SK-N-SH treated with all-trans-retinoic acid at 6 μM for 48 hours (cell line): ENCODE results near the gene GPR26.

Source experiments
- ATAC-seq: fragments of 200-7000 bp; cut with Tn5 transposase; 3 replicates; pipeline ENCODE4 v1.9.1; 2020; ENCODE audit warnings: mild to moderate bottlenecking, moderate library complexity
- ARNTL ChIP-seq: fragments of 450-650 bp; formaldehyde crosslinking; IDR thresholded peaks from 2 replicates; pipeline ENCODE4 v1.5.0; 2020; ENCODE audit warnings: low read depth, mild to moderate bottlenecking, moderate library complexity, borderline replicate concordance
- BACH2 ChIP-seq: fragments of 250-450 bp; sonication (Bioruptor Pico); IDR thresholded peaks from 2 replicates; pipeline ENCODE4 v1.9.0; 2021; ENCODE audit warnings: mild to moderate bottlenecking, borderline replicate concordance
- CSDC2 ChIP-seq: fragments of 250-450 bp; sonication (Bioruptor Pico); IDR thresholded peaks from 2 replicates; pipeline ENCODE4 v1.5.0; 2020; ENCODE audit warnings: mild to moderate bottlenecking, moderate library complexity
- ESRRG ChIP-seq: fragments of 250-450 bp; sonication (Bioruptor Pico); IDR thresholded peaks from 2 replicates; pipeline ENCODE4 v1.6.1; 2021; ENCODE audit warnings: mild to moderate bottlenecking
- GLIS3 ChIP-seq: fragments of 250-450 bp; sonication (Bioruptor Pico); IDR thresholded peaks from 2 replicates; pipeline ENCODE4 v1.5.0; 2020; ENCODE audit warnings: mild to moderate bottlenecking, moderate library complexity
- OSR1 ChIP-seq: fragments of 250-450 bp; sonication (Bioruptor Pico); IDR thresholded peaks from 2 replicates; pipeline ENCODE4 v1.8.0; 2022; ENCODE audit warnings: moderate library complexity, mild to moderate bottlenecking, inconsistent platforms
- PPARA ChIP-seq: fragments of 250-450 bp; sonication (Bioruptor Pico); IDR thresholded peaks from 2 replicates; pipeline ENCODE4 v1.5.0; 2020; ENCODE audit warnings: mild to moderate bottlenecking, borderline replicate concordance
- SNAI2 ChIP-seq: fragments of 250-450 bp; sonication (Bioruptor Pico); IDR thresholded peaks from 2 replicates; pipeline ENCODE4 v1.5.0; 2020; ENCODE audit warnings: mild to moderate bottlenecking, moderate library complexity
- TOX ChIP-seq: fragments of 250-450 bp; sonication (Bioruptor Pico); IDR thresholded peaks from 2 replicates; pipeline ENCODE4 v1.8.0; 2021; ENCODE audit warnings: mild to moderate bottlenecking, moderate library complexity, borderline replicate concordance
- ZC3H10 ChIP-seq: fragments of 250-450 bp; sonication (Bioruptor Pico); IDR thresholded peaks from 2 replicates; pipeline ENCODE4 v1.5.1; 2021; ENCODE audit warnings: mild to moderate bottlenecking, moderate library complexity
- ZFP3 ChIP-seq: fragments of 250-450 bp; sonication (Bioruptor Pico); IDR thresholded peaks from 2 replicates; pipeline ENCODE4 v1.5.0; 2020; ENCODE audit warnings: mild to moderate bottlenecking, moderate library complexity
- ZNF565 ChIP-seq: fragments of 450-650 bp; formaldehyde crosslinking; conservative IDR thresholded peaks from 2 replicates; pipeline ENCODE4 v1.5.0; 2020; ENCODE audit warnings: low read depth, mild to moderate bottlenecking, moderate library complexity
- ZNF70 ChIP-seq: fragments of 450-650 bp; formaldehyde crosslinking; IDR thresholded peaks from 2 replicates; pipeline ENCODE4 v1.5.0; 2020; ENCODE audit warnings: mild to moderate bottlenecking, moderate library complexity
- ZNF8 ChIP-seq: fragments of 450-650 bp; formaldehyde crosslinking; IDR thresholded peaks from 2 replicates; pipeline ENCODE4 v1.5.0; 2020; ENCODE audit warnings: mild to moderate bottlenecking, moderate library complexity
- TF ChIP-seq, protein P1 (sequence below): fragments of 250-450 bp; sonication (Bioruptor Pico); IDR thresholded peaks from 2 replicates; pipeline ENCODE4 v1.5.0; 2020; ENCODE audit warnings: mild to moderate bottlenecking, moderate library complexity
- TF ChIP-seq, protein P2 (sequence below): fragments of 250-450 bp; sonication (Bioruptor Pico); IDR thresholded peaks from 2 replicates; pipeline ENCODE4 v1.8.0; 2020; ENCODE audit warnings: mild to moderate bottlenecking, moderate library complexity, borderline replicate concordance
- TF ChIP-seq, protein P3 (sequence below): fragments of 250-450 bp; sonication (Bioruptor Pico); IDR thresholded peaks from 2 replicates; pipeline ENCODE4 v1.8.0; 2021; ENCODE audit warnings: low read depth, mild to moderate bottlenecking, moderate library complexity, borderline replicate concordance
- TF ChIP-seq, protein P4 (sequence below): fragments of 250-450 bp; sonication (Bioruptor Pico); IDR thresholded peaks from 2 replicates; pipeline ENCODE4 v1.5.1; 2020; ENCODE audit warnings: low read depth, mild to moderate bottlenecking, moderate library complexity

The GPR26 gene

DNA sequence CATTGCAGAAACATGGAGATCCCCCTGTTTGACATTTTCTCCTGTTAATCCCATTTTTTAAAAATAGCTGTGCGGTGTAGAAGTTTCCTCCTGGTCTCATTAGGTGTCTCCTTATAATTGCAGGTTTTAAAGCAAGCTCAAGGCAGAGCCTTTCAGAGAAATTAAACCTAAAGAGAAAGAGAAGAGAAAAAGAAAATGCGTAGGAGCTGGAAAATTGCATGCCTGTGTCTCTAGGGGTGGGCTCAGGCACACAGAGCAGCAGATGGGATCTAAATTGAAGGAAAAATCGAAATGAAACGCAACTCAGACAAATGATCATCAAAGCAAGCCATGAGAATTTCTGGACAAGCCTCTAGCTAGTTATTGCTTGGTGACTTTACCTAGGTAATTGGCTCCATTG, 40.1 kb downstream of the GPR26 start (continued):
- TF ChIP-seq, protein P1, sequence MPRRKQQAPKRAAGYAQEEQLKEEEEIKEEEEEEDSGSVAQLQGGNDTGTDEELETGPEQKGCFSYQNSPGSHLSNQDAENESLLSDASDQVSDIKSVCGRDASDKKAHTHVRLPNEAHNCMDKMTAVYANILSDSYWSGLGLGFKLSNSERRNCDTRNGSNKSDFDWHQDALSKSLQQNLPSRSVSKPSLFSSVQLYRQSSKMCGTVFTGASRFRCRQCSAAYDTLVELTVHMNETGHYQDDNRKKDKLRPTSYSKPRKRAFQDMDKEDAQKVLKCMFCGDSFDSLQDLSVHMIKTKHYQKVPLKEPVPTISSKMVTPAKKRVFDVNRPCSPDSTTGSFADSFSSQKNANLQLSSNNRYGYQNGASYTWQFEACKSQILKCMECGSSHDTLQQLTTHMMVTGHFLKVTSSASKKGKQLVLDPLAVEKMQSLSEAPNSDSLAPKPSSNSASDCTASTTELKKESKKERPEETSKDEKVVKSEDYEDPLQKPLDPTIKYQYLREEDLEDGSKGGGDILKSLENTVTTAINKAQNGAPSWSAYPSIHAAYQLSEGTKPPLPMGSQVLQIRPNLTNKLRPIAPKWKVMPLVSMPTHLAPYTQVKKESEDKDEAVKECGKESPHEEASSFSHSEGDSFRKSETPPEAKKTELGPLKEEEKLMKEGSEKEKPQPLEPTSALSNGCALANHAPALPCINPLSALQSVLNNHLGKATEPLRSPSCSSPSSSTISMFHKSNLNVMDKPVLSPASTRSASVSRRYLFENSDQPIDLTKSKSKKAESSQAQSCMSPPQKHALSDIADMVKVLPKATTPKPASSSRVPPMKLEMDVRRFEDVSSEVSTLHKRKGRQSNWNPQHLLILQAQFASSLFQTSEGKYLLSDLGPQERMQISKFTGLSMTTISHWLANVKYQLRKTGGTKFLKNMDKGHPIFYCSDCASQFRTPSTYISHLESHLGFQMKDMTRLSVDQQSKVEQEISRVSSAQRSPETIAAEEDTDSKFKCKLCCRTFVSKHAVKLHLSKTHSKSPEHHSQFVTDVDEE: no peak
- no peak for TF ChIP-seq PPARA
- TF ChIP-seq TOX: no peak
- no peak for TF ChIP-seq ESRRG (CRISPR knock-in tag)

DNA sequence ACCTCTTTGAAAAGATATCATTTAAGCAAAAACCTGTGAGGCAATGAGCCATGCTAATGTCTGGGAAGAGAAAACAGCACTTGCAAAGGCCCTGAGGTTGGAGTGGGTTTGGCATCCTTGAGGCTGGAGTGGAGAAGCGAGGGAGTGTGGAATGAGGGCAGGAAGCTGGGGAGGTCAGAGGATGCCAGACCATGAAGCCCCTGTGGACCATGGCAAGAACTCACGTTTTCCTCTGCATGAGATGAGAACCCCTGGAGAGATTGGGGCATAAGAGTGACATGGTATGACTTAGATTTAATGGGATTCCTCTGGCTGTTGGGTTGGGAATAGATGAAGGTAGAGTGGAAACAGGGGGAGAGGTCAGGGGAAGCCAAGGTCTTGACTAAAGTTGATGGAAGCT, 49.4 kb downstream of the GPR26 start:
- no peak for ATAC-seq

DNA sequence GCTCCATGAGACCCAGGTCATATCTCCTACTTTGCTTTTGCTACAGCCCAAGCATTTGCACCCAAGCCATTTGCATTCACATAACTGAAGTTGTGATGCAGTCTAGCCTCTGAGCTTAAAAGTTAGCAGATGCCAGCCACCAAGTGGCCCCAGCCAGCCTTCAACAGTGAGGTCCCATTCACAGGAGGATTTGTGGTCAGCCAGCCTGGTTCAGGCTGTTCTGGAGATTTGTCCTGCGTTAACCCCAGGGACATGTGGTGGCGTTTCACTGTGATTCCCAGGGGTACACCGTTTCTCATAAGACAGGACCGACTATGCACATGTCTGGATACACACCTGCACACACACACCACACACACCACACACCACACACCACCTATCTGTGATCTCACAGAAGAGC, 51.2 kb downstream of the GPR26 start:
- TF ChIP-seq ZNF565 (CRISPR knock-in tag): no peak
- TF ChIP-seq ZNF8 (CRISPR knock-in tag): no peak
- no peak for TF ChIP-seq OSR1 (CRISPR knock-in tag)
- no peak for TF ChIP-seq ZNF70
- TF ChIP-seq, protein P2, sequence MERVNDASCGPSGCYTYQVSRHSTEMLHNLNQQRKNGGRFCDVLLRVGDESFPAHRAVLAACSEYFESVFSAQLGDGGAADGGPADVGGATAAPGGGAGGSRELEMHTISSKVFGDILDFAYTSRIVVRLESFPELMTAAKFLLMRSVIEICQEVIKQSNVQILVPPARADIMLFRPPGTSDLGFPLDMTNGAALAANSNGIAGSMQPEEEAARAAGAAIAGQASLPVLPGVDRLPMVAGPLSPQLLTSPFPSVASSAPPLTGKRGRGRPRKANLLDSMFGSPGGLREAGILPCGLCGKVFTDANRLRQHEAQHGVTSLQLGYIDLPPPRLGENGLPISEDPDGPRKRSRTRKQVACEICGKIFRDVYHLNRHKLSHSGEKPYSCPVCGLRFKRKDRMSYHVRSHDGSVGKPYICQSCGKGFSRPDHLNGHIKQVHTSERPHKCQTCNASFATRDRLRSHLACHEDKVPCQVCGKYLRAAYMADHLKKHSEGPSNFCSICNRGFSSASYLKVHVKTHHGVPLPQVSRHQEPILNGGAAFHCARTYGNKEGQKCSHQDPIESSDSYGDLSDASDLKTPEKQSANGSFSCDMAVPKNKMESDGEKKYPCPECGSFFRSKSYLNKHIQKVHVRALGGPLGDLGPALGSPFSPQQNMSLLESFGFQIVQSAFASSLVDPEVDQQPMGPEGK (CRISPR knock-in tag): no peak
- no peak for ATAC-seq

More for the DNA sequence above, 49.4 kb downstream of the GPR26 start:
- no peak for TF ChIP-seq ZFP3 (CRISPR knock-in tag)
- TF ChIP-seq ESRRG (CRISPR knock-in tag): no peak
- no peak for TF ChIP-seq ZNF8 (CRISPR knock-in tag)
- no peak for TF ChIP-seq ZC3H10
- TF ChIP-seq, protein P1: no peak
- TF ChIP-seq, protein P3, sequence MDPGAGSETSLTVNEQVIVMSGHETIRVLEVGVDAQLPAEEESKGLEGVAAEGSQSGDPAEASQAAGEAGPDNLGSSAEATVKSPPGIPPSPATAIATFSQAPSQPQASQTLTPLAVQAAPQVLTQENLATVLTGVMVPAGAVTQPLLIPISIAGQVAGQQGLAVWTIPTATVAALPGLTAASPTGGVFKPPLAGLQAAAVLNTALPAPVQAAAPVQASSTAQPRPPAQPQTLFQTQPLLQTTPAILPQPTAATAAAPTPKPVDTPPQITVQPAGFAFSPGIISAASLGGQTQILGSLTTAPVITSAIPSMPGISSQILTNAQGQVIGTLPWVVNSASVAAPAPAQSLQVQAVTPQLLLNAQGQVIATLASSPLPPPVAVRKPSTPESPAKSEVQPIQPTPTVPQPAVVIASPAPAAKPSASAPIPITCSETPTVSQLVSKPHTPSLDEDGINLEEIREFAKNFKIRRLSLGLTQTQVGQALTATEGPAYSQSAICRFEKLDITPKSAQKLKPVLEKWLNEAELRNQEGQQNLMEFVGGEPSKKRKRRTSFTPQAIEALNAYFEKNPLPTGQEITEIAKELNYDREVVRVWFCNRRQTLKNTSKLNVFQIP: no peak
- no peak for TF ChIP-seq BACH2 (CRISPR knock-in tag)
- no peak for TF ChIP-seq ARNTL (CRISPR knock-in tag)
- no peak for TF ChIP-seq OSR1 (CRISPR knock-in tag)
- TF ChIP-seq, protein P4, sequence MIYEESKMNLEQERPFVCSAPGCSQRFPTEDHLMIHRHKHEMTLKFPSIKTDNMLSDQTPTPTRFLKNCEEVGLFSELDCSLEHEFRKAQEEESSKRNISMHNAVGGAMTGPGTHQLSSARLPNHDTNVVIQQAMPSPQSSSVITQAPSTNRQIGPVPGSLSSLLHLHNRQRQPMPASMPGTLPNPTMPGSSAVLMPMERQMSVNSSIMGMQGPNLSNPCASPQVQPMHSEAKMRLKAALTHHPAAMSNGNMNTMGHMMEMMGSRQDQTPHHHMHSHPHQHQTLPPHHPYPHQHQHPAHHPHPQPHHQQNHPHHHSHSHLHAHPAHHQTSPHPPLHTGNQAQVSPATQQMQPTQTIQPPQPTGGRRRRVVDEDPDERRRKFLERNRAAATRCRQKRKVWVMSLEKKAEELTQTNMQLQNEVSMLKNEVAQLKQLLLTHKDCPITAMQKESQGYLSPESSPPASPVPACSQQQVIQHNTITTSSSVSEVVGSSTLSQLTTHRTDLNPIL (CRISPR knock-in tag): no peak
- no peak for TF ChIP-seq CSDC2
- TF ChIP-seq SNAI2 (CRISPR knock-in tag): no peak
- no peak for TF ChIP-seq GLIS3 (CRISPR knock-in tag)
- TF ChIP-seq, all 23 proteins: peak for 0

DNA sequence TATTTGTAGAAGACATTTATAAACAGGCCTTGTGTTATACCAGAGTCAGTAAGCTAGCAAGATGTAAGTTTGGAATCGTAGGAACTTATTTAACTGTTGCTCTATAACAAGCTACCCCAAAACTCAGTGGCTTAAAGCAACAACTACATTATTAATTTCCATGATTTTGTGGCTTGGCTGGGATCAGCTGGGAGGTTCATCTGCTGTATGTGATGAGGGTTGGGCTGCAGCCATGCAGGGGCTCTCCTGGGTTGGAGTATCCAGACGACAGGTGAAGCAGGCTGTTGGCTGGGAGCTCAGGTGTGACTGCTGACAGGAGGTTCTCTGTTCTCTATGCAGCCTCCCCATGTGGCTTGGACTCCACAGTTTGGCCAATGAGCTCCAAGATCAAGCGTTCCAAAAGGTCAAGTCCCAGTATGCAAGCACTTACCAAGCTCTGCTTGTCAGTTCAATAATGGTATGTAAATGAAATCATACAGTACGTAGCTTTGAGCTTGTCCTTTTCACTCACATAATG, 52.4 kb downstream of the GPR26 start:
- no peak for ATAC-seq
- TF ChIP-seq ESRRG (CRISPR knock-in tag): no peak
- TF ChIP-seq SNAI2 (CRISPR knock-in tag): no peak
- TF ChIP-seq, protein P4 (CRISPR knock-in tag): no peak
- TF ChIP-seq, protein P1: no peak
- no peak for TF ChIP-seq ZFP3 (CRISPR knock-in tag)
- TF ChIP-seq OSR1 (CRISPR knock-in tag): no peak
- TF ChIP-seq ZNF565 (CRISPR knock-in tag): no peak
- TF ChIP-seq, protein P3: no peak
